KG1 (cell line): ENCODE measurements around the gene P3H2.

Experiments used
- DNase-seq: peaks from one replicate; lab custom pipeline; 2025; lab: John Stamatoyannopoulos, UW

P3H2 gene

DNA sequence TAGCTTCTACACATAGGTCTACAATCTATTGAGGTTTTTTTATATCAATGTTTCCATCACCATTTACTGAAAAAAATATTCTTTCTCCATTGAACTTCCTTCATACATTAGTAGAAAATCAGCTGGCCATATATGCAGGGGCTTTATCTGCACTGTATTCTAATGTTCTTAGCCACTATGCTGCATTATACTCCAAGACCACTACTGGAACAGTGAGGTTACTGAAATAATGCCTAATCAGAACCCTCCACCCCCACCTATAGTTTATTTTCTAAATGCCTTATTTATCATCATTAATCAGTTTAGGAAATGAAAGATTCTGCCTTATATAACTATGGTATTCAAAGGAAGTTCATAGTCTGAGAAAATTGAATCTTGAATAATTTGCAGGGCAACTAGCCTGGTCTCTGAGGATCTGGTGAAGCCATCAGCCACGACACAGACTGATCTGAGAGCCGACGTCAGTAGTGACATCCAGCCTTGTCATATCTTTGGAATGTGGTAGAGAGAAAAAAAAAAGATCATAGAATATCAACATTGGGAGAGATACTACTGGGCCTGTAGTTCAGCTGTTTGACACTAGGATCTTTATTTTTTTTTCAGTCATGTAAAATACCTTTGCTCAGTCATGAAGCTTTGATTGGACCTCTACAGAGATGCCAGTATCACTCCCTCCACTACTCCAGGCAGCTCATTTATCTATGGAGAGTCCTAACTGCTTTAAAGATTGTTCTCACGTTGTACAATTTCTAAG, 66.6 kb downstream of the P3H2 start:
- DNase-seq = no peak

GRCh38 chr3:190051641-190052040, 69.1 kb downstream of the P3H2 start:
- DNase-seq = no peak

- no peak for DNase-seq
Measured at GRCh38 chr3:190048932-190049441, 71.7 kb downstream of the P3H2 start.

- no peak for DNase-seq
Measured at GRCh38 chr3:190044974-190045373, 75.7 kb downstream of the P3H2 start.

- no peak for DNase-seq
Measured at GRCh38 chr3:190044142-190044541, 76.6 kb downstream of the P3H2 start.

DNA sequence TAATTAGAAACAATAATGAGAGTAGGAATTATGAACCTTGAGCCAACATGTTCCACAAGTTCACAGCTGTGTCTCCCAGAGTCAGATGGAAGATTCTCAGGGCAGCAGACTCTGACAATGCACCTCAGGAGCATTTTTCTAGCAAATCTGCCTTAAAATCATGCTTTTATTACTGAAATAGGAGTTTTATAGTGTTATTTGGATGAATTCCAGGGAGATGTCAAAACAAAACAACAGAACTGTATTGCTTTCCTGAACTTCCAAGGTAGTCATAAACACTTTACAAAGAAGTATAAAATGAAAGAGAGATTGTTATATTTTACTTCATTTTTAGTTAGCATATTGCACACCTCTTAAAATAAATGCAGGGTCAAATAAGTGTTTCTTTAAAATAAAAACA, 77.0 kb downstream of the P3H2 start:
- no peak for DNase-seq

DNA sequence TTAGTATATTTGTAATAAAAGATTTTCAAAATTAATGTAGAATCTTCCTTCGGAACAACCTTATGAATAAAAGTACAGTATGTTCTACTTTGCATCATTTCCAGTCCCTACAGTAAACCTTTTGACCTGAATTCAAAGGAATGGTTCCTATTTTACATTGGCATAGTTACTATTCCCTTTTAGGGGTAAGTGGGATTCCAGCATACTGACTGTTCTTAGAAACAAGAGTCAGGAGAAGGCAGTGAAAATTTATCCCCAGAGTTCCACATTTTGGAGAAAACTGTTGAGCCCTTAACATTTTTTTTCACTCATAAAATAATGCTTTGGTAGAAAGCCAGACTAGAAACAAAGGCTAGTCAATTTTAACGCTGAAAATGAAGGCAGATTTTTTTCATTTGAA, 78.1 kb downstream of the P3H2 start:
- DNase-seq = no peak

GRCh38 chr3:190041333-190042041, 79.2 kb downstream of the P3H2 start:
- DNase-seq = no peak

DNA sequence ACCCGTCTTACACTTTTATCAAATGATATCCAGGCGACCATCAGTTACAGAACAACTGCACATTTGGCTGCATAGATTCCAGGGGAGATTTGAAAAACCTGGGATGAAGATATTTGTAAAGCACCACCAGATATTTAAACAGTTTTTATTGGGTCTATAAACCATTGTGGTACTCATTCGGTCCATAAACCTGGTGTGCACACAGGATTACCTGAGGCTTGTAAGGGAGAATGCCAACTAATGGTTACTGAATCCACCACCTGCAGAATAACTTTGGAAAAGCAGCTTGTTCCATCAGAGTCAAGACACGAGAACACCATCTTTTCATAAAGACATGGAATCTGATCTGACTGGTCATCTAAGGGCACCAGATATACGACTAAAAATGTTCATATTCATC, 80.6 kb downstream of the P3H2 start:
- DNase-seq = no peak

DNA sequence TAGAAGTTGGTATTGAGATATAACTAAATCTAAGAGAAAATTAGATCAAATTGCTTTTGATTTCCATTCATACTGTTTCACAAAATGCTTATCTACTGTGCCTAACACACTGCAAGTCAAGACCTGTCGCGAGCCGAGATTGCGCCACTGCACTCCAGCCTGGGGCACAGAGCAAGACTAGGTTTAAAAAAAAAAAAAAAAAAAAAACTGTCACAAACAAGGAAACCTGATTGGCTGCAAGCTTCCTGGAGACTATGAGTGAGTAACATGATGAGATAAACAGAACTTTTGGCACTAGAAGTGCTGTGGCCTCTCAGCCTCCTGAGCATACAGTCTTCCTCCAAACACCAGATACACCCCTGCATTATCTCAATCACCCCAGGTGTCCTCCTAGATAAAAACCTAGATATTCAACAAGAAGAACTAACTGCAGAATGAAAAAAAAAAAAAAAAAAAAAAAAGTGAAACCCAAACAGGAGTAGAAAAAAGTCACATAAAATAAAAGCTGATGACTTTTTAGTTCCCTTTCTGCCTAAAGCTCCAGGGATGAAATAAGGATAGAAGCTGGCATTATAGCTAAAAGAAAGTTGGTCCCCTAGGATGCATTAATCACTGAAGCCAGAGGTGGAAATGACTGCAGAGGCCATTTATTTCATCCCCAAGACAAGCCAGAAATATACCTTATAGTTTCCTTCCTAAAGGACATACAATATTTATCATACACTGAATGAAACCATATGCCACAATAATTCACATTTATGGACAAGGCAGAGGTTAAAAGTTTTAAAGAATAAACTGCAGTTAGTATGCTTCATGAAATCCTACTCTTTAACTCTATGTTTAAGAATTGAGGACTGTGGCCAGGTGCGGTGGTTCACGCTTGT, 82.4 kb downstream of the P3H2 start:
- DNase-seq = no peak

DNA sequence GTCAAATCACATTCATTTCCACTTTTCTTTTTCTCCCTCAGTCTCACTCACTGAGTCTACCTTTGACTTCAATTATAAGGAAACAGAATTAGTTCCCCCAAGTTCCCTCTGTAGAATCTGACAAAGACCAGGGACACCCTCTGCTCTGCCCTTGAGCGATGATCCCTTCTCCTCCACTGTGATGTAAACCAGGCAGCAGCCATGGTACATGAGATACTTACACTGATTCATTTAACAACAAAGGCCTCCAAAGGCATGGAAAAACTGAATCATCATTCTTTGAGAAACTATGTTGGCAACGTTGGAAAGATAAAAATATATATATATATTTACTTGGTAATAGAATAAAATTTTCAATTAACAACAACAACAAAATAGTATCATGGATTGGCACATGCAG, 84.1 kb downstream of the P3H2 start:
- DNase-seq = no peak

DNA sequence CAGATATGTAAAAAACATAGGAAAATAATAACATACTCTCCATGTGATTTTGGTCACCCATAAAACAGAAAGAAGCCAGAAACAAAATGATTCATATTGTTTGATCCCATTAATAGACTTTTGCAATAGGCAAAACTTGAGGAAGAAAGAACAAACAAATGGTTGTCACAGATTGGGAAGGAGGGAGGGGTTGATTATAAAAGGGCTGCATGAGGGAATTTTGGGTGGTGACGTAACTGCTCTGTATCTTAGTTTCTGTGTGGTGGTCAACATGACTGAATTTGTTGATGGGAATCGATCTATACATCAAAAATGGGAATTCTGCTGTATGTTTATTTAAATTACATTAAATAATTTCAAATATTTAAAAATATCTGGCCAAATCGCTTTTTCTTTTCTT, 86.3 kb downstream of the P3H2 start:
- no peak for DNase-seq

DNA sequence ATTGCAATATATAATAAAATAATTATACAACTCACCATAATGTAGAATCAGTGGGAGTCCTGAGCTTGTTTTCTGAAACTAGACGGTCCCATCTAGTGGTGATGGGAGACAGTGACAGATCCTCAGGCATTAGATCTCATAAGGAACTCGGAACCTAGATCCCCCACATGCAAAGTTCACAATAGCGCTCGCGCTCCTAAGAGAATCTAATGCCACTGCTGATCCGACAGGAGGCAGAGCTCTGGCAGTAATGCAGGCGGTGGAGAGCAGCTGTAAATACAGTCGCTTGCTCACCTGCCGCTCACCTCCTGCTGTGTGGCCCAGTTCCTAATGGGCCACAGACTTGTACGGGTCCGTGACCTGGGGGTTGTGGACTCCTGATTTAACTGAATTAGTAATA, 87.8 kb downstream of the P3H2 start:
- DNase-seq = no peak

- DNase-seq = no peak
Measured at GRCh38 chr3:190031887-190032752, 88.6 kb downstream of the P3H2 start.

GRCh38 chr3:190027116-190027515, 93.6 kb downstream of the P3H2 start:
- no peak for DNase-seq

- DNase-seq = no peak
Measured at GRCh38 chr3:190026154-190026553, 94.5 kb downstream of the P3H2 start.

DNA sequence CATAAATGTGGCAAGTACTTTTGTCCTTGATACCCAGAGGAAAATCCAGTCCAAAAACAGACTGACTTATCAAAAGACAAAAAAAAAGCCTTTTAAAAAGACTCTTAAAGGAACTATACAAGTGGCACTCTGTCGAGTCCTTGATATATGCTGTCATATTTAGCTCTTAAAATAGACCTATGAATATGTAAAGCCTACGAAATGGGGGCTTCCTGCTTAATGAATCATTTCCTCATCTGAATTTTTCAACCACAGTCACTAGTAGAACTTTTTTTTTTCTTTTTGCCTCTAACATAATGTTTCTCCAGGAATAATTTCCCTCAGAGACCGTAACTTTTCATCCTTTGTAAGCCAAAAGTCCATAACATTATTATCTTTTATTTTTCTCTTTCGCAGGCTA, 95.8 kb downstream of the P3H2 start:
- no peak for DNase-seq

- no peak for DNase-seq
Measured at GRCh38 chr3:190019844-190020243, 100.9 kb downstream of the P3H2 start.

GRCh38 chr3:190019006-190019405, 101.7 kb downstream of the P3H2 start:
- no peak for DNase-seq

DNA sequence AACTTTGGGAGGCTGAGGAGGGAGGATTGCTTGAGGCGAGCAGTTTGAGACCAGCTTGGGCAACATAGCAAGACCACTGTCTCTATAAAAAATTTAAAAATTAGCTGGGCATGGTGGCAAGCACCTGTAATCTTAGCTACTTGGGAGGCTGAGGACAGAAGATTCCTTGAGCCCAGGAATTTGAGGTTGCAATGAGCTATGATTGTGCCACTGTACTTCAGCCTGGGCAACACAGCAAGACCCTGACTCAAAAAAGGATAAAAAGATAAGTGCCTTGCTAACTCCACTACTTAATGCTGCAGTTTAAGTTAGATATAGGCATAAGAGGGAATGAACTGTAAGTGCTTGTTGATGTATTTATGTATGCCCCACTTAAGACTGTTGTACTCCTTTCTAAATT, 102.2 kb downstream of the P3H2 start:
- no peak for DNase-seq

DNA sequence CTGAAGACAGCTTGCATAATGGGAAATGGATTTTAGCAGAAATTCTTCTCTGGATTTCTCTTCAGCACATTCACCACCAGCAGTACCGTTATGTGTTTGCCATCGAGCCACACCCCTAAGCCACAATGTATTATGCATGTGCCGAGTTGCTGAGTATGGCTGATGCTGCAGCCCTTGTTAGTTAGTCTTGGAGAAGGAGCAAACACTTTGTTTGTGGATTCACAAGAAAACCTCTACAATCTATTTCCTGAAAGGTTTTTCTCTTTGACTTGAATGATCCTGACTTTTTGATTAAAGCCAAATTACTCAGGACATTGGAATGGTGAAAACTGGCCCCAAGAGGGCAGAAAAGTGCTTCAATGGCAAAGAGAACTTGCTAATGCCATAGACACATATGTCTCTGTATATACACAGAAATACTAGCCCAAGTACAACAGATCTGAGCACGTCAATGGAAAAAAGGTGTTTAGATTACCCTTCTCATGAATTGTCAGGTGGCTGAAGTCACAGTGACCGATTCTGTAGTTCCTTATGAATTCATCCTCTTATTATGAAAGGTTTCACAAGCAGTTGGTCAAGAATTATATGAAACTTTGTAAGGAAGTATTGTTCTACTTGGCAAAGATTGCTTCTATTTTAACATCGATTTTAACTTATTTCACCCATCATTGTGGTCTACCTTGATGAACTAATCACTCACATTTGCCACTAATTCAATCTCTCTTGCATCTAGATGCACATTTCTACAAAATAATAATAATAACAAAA, 103.0 kb downstream of the P3H2 start:
- no peak for DNase-seq
